ENCODE results near the gene ANO10.

DNA sequence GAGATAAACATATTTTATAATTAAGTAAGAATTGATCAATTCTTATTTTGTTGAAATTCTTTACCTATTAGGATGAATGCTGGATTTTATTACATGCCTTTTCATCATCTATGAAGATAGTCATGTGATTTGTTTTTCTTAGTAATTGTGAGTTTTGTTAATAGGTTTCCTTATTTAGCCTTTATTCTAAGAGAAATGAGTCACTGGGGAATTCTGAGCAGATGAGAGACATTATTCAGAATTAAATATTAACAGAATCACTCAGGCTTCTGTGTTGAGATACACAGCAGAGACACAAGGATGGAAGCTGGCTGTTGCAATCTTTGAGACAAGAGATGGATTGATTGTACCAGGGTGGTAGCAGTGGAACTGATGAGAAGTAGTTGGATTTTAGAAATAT is 7.4 kb upstream of the ANO10 start:
- TF ChIP-seq, protein P1, sequence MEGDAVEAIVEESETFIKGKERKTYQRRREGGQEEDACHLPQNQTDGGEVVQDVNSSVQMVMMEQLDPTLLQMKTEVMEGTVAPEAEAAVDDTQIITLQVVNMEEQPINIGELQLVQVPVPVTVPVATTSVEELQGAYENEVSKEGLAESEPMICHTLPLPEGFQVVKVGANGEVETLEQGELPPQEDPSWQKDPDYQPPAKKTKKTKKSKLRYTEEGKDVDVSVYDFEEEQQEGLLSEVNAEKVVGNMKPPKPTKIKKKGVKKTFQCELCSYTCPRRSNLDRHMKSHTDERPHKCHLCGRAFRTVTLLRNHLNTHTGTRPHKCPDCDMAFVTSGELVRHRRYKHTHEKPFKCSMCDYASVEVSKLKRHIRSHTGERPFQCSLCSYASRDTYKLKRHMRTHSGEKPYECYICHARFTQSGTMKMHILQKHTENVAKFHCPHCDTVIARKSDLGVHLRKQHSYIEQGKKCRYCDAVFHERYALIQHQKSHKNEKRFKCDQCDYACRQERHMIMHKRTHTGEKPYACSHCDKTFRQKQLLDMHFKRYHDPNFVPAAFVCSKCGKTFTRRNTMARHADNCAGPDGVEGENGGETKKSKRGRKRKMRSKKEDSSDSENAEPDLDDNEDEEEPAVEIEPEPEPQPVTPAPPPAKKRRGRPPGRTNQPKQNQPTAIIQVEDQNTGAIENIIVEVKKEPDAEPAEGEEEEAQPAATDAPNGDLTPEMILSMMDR (IDR thresholded peaks at IDR 0.05) = no peak
- TF ChIP-seq POLR2A (IDR thresholded peaks at IDR 0.05) = no peak

Measured in uterus (tissue), 2 donors.